Hepatocyte (in vitro differentiated cells): ENCODE results near the gene ARMC2. TPM values are rescaled to one million over a fixed set of nuclear protein-coding genes. Genes with fewer than 3 reads are reported as not detected.

Source experiments
- DNase-seq: peaks from one replicate; pipeline ENCODE4 v3.0.0-alpha.2; 2016; ENCODE audit warnings: low spot score
- H2AFZ ChIP-seq: fragments of 200-600 bp; sonication (generic); 2 replicates; pipeline ENCODE4 v1.6.0; 2016; ENCODE audit warnings: antibody characterized with exemption, mild to moderate bottlenecking
- H3K27ac ChIP-seq: fragments of 200-600 bp; sonication (generic); 2 replicates; pipeline ENCODE4 v1.5.1; 2016; ENCODE audit warnings: mild to moderate bottlenecking
- H3K27me3 ChIP-seq: fragments of 200-600 bp; sonication (generic); 2 replicates; pipeline ENCODE4 v1.6.1; 2016
- H3K36me3 ChIP-seq: fragments of 200-600 bp; sonication (generic); replicated peaks from 2 replicates; pipeline ENCODE4 v1.5.1; 2016; ENCODE audit warnings: low read depth; ENCODE audit not compliant: insufficient read depth
- H3K4me1 ChIP-seq: fragments of 200-600 bp; sonication (generic); 2 replicates; pipeline ENCODE4 v1.5.1; 2016; ENCODE audit warnings: mild to moderate bottlenecking, moderate library complexity; ENCODE audit not compliant: insufficient read depth
- H3K4me2 ChIP-seq: fragments of 200-600 bp; sonication (generic); 2 replicates; pipeline ENCODE4 v1.6.0; 2016
- H3K4me3 ChIP-seq: fragments of 200-600 bp; sonication (generic); 2 replicates; pipeline ENCODE4 v1.5.1; 2016; ENCODE audit warnings: mild to moderate bottlenecking
- H3K79me2 ChIP-seq: fragments of 200-600 bp; sonication (generic); 2 replicates; pipeline ENCODE4 v1.6.0; 2017; ENCODE audit warnings: mild to moderate bottlenecking
- H3K9me2 ChIP-seq: fragments of 200-600 bp; sonication (generic); replicated peaks from 2 replicates; pipeline ENCODE4 v1.6.0; 2017; ENCODE audit warnings: mild to moderate bottlenecking; ENCODE audit not compliant: insufficient read depth
- H3K9me3 ChIP-seq: fragments of 200-600 bp; sonication (generic); 2 replicates; pipeline ENCODE4 v1.5.1; 2016; ENCODE audit warnings: low read depth, mild to moderate bottlenecking
- H4K20me1 ChIP-seq: fragments of 200-600 bp; sonication (generic); 2 replicates; pipeline ENCODE4 v1.6.0; 2016; ENCODE audit warnings: mild to moderate bottlenecking; ENCODE audit not compliant: insufficient read depth, poor library complexity, severe bottlenecking
- EZH2 ChIP-seq: fragments of 200-600 bp; sonication (generic); IDR thresholded peaks from 2 replicates; pipeline ENCODE4 v1.6.1; 2016; ENCODE audit warnings: antibody characterized with exemption, mild to moderate bottlenecking, borderline replicate concordance
- EZH2phosphoT487 ChIP-seq: fragments of 200-600 bp; sonication (generic); IDR thresholded peaks from one replicate; pipeline ENCODE4 v1.6.1; 2018; ENCODE audit warnings: antibody characterized with exemption, mild to moderate bottlenecking, low read depth, moderate library complexity; ENCODE audit not compliant: unreplicated experiment, severe bottlenecking
- WGBS: methylation state at CpG from one replicate; pipeline ENCODE4 v1.1.6; 2016; ENCODE audit warnings: low lambda C conversion rate; ENCODE audit errors: missing lambda C conversion rate; 5-methylcytosine and 5-hydroxymethylcytosine counted together
- polyA plus RNA-seq: library from polyadenylated mRNA; unstranded; fragments of >200 nt; fragmentation: Nextera tagmentation; extraction: Ambion mirVana; gene quantifications from 2 replicates; pipeline ENCODE4 v1.2.1, GENCODE V29; 2016
- total RNA-seq: library from RNA; depleted of rRNA; stranded (reverse); fragments of >200 nt; gene quantifications from 2 replicates; pipeline ENCODE4 v1.2.3, GENCODE V29; 2014
- TF ChIP-seq, protein P1 (sequence below): fragments of 200-600 bp; sonication (generic); IDR thresholded peaks from 2 replicates; pipeline ENCODE4 v1.5.1; 2016; ENCODE audit warnings: antibody characterized with exemption, mild to moderate bottlenecking; ENCODE audit not compliant: poor library complexity

ARMC2 gene
- total and polyA plus RNA-seq, 2 experiments from 2014 or later, result 2.8 to 4.8 TPM

DNA sequence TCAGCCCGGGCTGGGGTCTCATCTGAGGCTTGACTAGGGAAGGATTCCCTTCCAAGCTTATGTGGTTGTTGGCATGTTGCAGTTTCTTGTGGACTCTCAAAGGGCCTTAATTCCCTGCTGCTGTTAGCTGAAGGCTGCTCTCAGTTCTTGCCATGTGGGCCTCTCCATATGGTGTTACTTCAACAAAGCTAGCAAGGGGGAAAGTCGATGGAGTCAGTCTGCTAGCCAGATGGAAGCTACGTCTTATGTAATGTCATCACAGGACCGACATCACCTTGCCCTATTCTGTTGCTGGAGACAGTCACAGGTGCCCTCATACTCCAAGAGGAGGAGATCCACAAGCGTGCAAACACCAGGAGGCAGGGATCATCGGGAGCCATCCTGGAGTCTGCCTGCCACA, 43.3 kb upstream of the ARMC2 start:
- no peaks in the 10 kb centered on the region for H3K79me2 ChIP-seq
- no peak overlapping the region for H3K4me3 ChIP-seq
- no peaks in the 10 kb centered on the region for H4K20me1 ChIP-seq
- 90% methylated on average over 6 of the region's 6 CpGs for WGBS
- no peaks in the 10 kb centered on the region for H3K9me2 ChIP-seq
- no peaks in the 10 kb centered on the region for H3K36me3 ChIP-seq
- H3K27ac ChIP-seq, result no peak overlapping the region
- no peaks in the 10 kb centered on the region for H3K9me3 ChIP-seq
- peaks cover 10% of the 10 kb centered on the region for H3K4me1 ChIP-seq
- H2AFZ ChIP-seq, result no peak overlapping the region
- TF ChIP-seq EZH2phosphoT487, result no peak
- DNase-seq, result no peak
- H3K27me3 ChIP-seq, result no peaks in the 10 kb centered on the region
- no peak overlapping the region for H3K4me2 ChIP-seq

DNA sequence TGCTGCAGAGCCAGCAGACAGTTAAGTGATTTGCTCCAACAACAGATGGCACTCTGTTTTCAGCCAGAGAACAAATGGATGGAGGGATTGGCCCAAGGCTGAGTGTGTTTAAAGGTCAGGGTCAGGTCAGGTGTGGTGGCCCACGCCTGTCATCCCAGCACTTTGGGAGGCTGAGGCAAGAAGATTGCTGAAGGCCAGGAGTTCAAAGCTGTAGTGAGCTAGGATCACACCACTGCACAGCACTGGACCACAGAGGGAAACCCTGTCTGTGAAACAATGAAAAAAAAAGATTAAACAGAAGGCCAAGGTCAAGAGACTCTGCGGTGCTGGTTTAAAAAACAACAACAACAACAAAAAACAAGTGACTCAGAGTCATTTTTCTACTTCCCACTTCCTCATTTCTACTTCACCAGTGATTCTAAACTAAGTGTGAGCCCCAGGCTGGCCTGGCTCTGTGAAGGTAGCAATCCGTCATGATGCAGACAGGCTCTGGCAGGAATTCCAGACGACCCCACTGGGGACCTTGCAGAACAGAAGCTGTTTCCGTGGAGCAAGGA, 42.5 kb upstream of the ARMC2 start:
- Histone ChIP-seq H3K36me3 (no peaks in the 10 kb centered on the region), H3K9me3 (no peaks in the 10 kb centered on the region), H3K4me2 (no peak overlapping the region), H2AFZ (no peak overlapping the region), H4K20me1 (no peaks in the 10 kb centered on the region), H3K4me1 (peaks cover 2% of the 10 kb centered on the region), H3K27me3 (no peaks in the 10 kb centered on the region), H3K79me2 (no peaks in the 10 kb centered on the region), H3K9me2 (no peaks in the 10 kb centered on the region), H3K27ac (no peak overlapping the region), H3K4me3 (no peak overlapping the region)
- TF ChIP-seq, protein P1, sequence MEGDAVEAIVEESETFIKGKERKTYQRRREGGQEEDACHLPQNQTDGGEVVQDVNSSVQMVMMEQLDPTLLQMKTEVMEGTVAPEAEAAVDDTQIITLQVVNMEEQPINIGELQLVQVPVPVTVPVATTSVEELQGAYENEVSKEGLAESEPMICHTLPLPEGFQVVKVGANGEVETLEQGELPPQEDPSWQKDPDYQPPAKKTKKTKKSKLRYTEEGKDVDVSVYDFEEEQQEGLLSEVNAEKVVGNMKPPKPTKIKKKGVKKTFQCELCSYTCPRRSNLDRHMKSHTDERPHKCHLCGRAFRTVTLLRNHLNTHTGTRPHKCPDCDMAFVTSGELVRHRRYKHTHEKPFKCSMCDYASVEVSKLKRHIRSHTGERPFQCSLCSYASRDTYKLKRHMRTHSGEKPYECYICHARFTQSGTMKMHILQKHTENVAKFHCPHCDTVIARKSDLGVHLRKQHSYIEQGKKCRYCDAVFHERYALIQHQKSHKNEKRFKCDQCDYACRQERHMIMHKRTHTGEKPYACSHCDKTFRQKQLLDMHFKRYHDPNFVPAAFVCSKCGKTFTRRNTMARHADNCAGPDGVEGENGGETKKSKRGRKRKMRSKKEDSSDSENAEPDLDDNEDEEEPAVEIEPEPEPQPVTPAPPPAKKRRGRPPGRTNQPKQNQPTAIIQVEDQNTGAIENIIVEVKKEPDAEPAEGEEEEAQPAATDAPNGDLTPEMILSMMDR, result no peak
- no peak for TF ChIP-seq EZH2phosphoT487
- TF ChIP-seq EZH2, result no peak
- WGBS, result 57% methylated on average over 5 of the region's 5 CpGs
- DNase-seq, result no peak

- no peak for DNase-seq
- H3K4me1 ChIP-seq, result no peaks in the 10 kb centered on the region
- H3K79me2 ChIP-seq, result no peaks in the 10 kb centered on the region
- H3K4me3 ChIP-seq, result no peak overlapping the region
- H3K36me3 ChIP-seq, result no peaks in the 10 kb centered on the region
- H2AFZ ChIP-seq, result no peak overlapping the region
- H3K27ac ChIP-seq, result no peak overlapping the region
- no peaks in the 10 kb centered on the region for H3K27me3 ChIP-seq
- no peaks in the 10 kb centered on the region for H3K9me2 ChIP-seq
- WGBS, result 42% methylated on average over 3 of the region's 3 CpGs
- no peak overlapping the region for H3K4me2 ChIP-seq
- no peaks in the 10 kb centered on the region for H3K9me3 ChIP-seq
- TF ChIP-seq, protein P1, result no peak
- no peak for TF ChIP-seq EZH2
- TF ChIP-seq EZH2phosphoT487, result no peak
- no peaks in the 10 kb centered on the region for H4K20me1 ChIP-seq
Measured at GRCh38 chr6:108806171-108806570, 42.1 kb upstream of the ARMC2 start.

GRCh38 chr6:108806665-108807064, 41.6 kb upstream of the ARMC2 start:
- Histone ChIP-seq H3K4me1 (no peaks in the 10 kb centered on the region), H3K9me2 (no peaks in the 10 kb centered on the region), H3K4me3 (no peak overlapping the region), H3K27ac (no peak overlapping the region), H3K27me3 (no peaks in the 10 kb centered on the region), H3K79me2 (no peaks in the 10 kb centered on the region), H4K20me1 (no peaks in the 10 kb centered on the region), H3K9me3 (no peaks in the 10 kb centered on the region), H3K4me2 (no peak overlapping the region), H2AFZ (no peak overlapping the region), H3K36me3 (no peaks in the 10 kb centered on the region)
- DNase-seq, result no peak
- WGBS, result 82% methylated on average over 4 of the region's 4 CpGs
- TF ChIP-seq, protein P1, result no peak
- TF ChIP-seq EZH2 (no peak), EZH2phosphoT487 (no peak)
